ENCODE measurements around the gene KDM4B. TPM values are rescaled to one million over a fixed set of nuclear protein-coding genes. Genes with fewer than 3 reads are reported as not detected.

The KDM4B gene
- total and polyA plus RNA-seq, 2 donors (not counting 1 experiment from before 2014, with no cell fraction given) = 75.5 to 205 TPM

- Histone ChIP-seq H3K79me2 (ENCODE audit: control insufficient read depth, insufficient read depth, low read length) (peaks cover 10% of the 10 kb centered on the region), H3K4me3 (ENCODE audit: control extremely low read depth in 1 of 5, extremely low read depth in 1 of 5, insufficient read depth in 1 of 5, low read depth in 2 of 5, low read length in 4 of 5) (no peak overlapping the region), H3K4me1 (ENCODE audit: control insufficient read depth in 2 of 2, insufficient read depth in 2 of 2, low read length in 2 of 2) (peaks cover 0 to 9% of the 10 kb centered on the region in 2 donors), H3K9ac (ENCODE audit: low read length) (no peak overlapping the region), H3K36me3 (replicated peaks in 1 of 2; ENCODE audit: control extremely low read depth in 1 of 2, control insufficient read depth in 1 of 2, extremely low read depth in 1 of 2, insufficient read depth in 2 of 2, low read length in 1 of 2) (peaks cover 0 to 75% of the 10 kb centered on the region in 2 experiments), H3K9me3 (ENCODE audit: control extremely low read depth in 1 of 3, control insufficient read depth in 2 of 3, insufficient read depth in 1 of 3, low read length in 2 of 3) (no peaks in the 10 kb centered on the region), H2AFZ (ENCODE audit: insufficient read depth, low read depth, low read length, poor library complexity, severe bottlenecking) (no peak overlapping the region), H3K27me3 (replicated peaks in 1 of 4; ENCODE audit: control extremely low read depth in 1 of 4, control insufficient read depth in 3 of 4, insufficient read depth in 4 of 4, low read length in 3 of 4) (no peaks in the 10 kb centered on the region), H3K4me2 (replicated peaks; ENCODE audit: low read depth, low read length, poor library complexity, severe bottlenecking) (no peak overlapping the region), H3K27ac (ENCODE audit: low read length in 2 of 2) (no peak overlapping the region), H4K20me1 (ENCODE audit: control insufficient read depth, insufficient read depth, low read length, poor library complexity, severe bottlenecking) (peaks cover 83% of the 10 kb centered on the region)
- H3K9me3 Mint-ChIP-seq (ENCODE audit: insufficient read depth) = no peaks in the 10 kb centered on the region
- peaks cover 15% of the 10 kb centered on the region for H3K4me1 Mint-ChIP-seq
- H3K4me3 Mint-ChIP-seq = no peak overlapping the region
- TF ChIP-seq EZH2 (IDR thresholded peaks at IDR 0.05; ENCODE audit: borderline replicate concordance, insufficient read depth, low read depth, low read length, poor library complexity, severe bottlenecking) (no peak), CTCF (IDR thresholded peaks at IDR 0.05) (no peak)
- intact Hi-C loops (cut with micrococcal nuclease) = no loop called here
- WGBS (ENCODE audit: insufficient coverage) = 96% methylated on average over 51 of the region's 52 CpGs
- no peaks in the 10 kb centered on the region for H3K27me3 Mint-ChIP-seq
- POLR2A ChIA-PET = interaction anchor here (1.2 kb wide), 1 partner anchor 20 kb away, joined by 3 read pairs; no protein-coding TSS in a partner anchor
- H3K27ac Mint-ChIP-seq = no peak overlapping the region
- CTCF ChIA-PET = interaction anchor here (1.1 to 10.2 kb wide), 3 partner anchors 12 to 101 kb away, joined by 3 to 102 read pairs (median 4); no protein-coding TSS in a partner anchor
- ATAC-seq (ENCODE audit: low read depth) = no peak
- DNase-seq = peak; percentile 37
These were observed 182.2 kb downstream of the KDM4B start for GRCh38 chr19:5150902-5151741.

Measured in B cell (primary cell).